ENCODE results near the gene PHF23.
"Not testable (repeated sequence)": the region's sequence is repeated elsewhere in the genome, so short reads cannot be mapped to it uniquely, and the experiment has no call there.

Gene PHF23

DNA sequence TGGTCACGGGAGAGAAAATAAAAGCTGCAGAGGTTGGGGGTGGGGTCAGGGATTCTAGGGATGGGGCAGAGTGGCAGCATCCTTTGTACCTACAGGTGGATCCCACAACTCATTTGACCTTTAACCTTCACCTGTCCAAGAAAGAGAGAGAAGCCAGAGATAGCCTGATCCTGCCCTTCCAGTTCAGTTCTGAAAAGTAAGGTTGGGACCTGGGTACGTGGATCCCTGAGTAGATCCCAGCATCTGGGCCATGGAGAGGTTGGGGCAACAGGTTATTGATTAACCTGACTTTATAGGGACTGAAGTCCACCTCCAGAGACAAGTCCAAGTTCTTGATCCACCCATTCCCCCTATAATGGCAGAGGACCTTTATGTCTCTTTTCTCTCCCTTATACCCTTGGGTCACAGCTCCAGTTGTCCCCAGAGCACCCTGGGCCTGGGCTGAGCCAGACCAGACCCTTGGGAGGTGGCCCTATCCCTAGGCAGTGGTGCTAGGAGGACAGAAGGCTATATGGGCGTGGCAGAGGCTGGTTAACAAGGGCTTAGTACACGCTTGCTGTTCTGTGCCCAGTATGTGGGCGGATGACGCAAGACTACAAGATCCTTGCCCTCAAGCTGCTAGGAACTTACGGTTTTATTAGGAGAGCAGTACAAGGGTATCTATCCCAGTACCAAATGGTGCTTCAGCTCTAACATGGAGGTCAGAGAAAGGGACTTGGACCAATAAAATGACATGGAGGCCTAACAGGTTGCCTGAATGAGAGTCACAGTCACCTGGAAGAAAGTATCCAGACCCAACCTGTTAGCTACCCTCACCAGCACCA lies 19.7 kb upstream of the PHF23 start:
- DNase-seq, result no peak

DNA sequence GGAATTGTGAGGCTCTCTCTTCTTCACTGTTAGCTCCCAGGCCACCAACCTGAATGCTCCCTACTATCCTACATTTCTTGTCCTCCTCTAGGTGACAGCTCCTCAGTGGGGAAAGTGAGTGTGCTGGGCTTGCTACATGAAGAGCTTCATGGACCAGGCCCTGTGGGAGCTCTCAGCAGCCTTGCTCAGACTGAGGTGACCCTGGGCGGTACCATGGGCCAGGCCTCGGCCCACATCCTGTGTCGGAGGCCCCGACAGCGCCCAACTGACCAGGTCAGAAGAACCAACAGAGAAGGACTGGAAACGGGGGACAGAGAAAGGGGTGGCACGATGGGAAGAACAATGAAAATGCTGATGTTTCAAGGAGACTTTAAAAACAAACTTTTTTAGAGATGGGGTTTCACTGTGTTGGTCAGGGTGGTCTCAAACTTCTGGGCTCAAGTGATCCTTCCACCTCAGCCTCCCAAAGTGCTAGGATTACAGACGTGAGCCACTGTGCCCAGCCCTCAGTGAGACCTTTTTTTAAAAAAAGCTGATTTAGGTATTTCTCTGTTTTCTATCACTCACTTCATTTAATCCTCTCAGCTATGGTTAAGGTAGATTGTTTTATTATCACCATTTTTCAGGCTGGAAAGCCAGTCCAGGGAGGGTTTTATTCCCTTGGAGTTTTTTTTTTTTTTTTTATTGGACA lies 17.7 kb upstream of the PHF23 start:
- DNase-seq, result no peak

GRCh38 chr17:7254511-7254910 lies 15.3 kb upstream of the PHF23 start:
- no peak for DNase-seq

DNA sequence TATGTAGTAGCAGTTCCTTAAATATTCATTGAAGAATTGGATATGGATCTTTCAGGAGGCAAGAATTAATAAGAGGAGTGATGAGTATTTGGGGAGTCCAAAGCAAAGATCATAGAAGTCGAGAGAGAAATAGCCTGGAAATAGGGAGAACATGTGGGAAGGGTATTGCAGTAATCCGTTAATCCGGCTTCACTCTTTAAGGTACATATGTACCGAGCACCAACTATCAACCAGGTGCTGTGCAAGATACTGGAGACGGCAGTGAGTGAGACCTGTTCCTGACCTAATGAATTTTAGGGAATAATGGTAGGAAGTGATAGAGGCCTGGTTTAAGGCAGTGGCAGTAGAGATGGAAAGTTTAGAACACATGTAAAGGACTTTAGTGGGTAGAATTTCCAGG lies 13.8 kb upstream of the PHF23 start:
- DNase-seq, result no peak

- DNase-seq, result peak; percentile 84
Measured at GRCh38 chr17:7252176-7253043, 13.2 kb upstream of the PHF23 start, which contains the start of gene ELP5. Gene ELP5, plus strand, starts transcription at chr17:7252215. Its CDS starts 336 bp downstream, at chr17:7252551.

- DNase-seq, result peak; percentile 98
Measured at GRCh38 chr17:7251661-7252175, 12.5 kb upstream of the PHF23 start, which contains the start of gene CTDNEP1. Gene CTDNEP1, minus strand, starts transcription at chr17:7251734. Its CDS starts 438 bp downstream, at chr17:7251296.

DNA sequence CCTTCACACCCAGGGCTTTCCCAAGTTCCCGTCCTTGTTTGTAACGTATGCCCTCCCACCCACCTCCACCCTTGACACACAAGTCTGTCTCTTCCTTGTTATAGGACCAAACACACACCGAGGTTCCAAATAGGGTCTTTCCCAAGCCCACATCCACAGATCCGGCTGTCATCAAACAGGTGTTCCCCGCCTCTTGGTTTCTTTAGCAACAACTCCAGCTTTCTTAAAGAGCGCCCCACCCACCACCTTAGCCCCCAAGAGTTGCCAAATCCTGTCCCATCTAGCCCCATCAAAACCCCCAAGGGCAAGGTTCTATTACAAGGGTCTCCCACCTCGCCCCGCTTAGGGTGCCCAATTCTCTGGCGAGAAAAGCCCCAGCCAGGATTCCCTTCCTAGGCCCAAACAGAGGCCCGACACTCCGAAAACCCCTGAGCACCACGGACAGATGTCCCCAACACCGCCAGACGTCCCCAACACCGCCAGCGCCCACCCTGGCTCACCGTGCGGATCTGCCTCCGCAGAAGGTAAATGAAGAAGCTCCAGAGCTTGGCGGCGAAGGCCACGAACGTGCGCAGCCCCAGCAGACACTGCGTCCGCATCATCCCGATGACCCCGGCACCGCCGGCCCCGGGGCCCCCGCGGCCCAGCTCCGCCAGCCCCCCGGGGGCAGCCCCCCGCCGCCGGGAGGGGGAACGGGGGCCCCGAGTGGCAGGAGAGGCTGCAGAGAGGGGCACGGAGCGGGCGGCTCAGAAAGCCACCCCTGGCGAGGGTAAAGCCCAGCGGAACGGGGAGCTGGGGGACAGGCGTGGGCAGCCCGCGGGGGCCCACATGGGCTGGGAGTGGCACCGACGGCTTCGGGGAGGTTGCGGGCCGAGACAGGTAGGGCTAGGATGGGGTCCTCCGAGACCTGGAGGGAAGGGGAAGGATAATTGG lies 11.7 kb upstream of the PHF23 start:
- DNase-seq, result no peak

DNA sequence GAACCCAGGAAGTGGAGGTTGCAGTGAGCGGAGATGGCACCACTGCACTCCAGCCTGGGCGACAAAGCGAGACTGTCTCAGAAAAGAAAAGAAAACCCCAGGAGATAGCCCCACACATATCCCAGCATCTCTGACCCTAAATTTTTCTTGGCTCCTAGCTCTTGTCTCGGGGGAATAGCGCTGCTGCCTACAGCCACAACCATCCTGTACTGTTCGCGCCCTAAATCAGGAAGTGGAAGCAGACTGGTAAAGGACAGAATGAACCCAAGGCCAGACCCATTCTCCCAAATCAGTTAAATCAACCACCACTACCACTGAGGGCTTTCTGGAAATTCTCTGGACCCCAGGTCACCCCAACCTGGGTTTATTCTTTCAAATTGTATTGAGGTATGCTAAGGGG lies 10.6 kb upstream of the PHF23 start:
- no peak for DNase-seq

DNA sequence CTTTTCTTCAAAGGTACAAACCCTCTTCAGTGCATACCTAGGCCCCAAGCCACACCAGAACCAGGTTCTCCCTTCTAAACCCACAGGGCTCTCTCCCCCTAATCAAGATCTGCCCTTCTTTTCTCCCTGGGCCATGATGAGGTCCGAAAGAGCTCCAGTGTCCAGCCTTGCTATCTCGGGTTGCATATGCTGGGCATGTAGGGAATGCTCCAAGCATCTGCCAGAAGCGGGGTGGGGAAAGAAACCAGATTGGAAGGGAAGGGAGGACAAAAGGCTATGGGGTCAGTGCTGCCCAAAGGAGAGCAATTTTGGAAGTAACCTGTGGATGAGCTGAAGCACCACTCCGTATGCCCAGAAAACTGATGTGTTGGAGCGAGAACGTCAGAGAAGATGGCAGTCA lies 10.0 kb upstream of the PHF23 start:
- DNase-seq, result no peak

DNA sequence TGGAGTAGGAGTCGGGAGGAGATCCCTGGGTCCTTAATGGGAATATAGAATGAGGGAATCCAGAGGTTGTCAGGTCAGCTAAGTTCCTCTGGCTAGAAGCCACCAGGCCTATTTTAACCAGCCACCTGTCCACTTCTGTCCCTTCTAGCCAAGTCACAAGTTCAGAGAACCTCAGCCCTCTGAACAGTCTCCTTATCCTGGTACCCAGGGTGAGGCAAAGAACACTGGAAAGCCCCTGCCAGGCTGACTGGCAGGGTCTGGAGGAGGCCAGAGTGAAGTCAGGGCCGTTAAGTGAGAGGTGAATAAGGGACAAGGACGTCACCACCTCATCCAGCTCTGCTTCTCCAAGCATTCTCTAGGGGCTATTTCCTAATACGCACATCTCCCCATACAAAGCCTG lies 9.5 kb upstream of the PHF23 start:
- DNase-seq, result no peak

GRCh38 chr17:7246779-7247178 lies 7.5 kb upstream of the PHF23 start:
- no peak for DNase-seq

GRCh38 chr17:7243838-7244237 lies 4.6 kb upstream of the PHF23 start:
- not testable (repeated sequence) for DNase-seq

- DNase-seq, result no peak
Measured at GRCh38 chr17:7243453-7243729, 4.1 kb upstream of the PHF23 start.

DNA sequence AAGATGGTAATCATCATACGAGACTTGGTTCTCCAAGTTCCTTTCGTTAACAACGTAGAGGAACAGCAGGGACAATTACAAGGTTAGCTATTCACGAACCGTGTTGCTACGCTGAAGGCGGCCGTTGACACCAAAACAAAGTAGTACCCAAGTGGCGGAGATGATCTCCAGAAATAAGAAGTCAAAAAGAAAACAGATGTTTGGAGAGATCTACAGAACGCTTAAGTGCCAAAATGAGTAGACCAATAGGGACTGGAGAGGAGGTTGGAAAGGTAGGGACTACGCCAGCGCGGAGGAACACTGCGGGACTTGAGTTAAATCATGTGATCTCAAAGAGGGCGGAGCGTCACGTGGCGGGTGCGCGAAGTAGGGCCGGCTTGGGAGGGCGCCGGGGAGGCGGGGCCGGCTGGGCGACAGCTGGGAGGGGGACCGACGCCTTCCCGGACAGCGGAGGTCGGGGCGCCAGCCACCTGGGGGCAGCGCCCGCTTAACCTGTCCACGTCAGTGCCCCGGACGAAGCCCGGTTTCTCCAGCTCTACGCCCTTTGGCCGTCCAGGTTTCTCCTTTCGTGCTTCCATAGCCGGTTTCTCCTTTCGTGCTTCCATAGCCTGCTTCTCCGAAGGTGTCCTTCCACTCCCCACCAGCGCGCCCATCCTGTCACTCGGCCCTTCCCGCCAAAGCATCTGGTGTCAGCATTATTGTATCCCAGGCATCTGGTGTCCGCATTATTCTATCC lies 3.6 kb upstream of the PHF23 start:
- peak; percentile 93 for DNase-seq

GRCh38 chr17:7241783-7242716 lies 2.8 kb upstream of the PHF23 start, which contains the start of gene GABARAP:
Gene GABARAP, minus strand, starts transcription at chr17:7242449. Its CDS starts 119 bp downstream, at chr17:7242330.
- DNase-seq, result peak; percentile 93

DNA sequence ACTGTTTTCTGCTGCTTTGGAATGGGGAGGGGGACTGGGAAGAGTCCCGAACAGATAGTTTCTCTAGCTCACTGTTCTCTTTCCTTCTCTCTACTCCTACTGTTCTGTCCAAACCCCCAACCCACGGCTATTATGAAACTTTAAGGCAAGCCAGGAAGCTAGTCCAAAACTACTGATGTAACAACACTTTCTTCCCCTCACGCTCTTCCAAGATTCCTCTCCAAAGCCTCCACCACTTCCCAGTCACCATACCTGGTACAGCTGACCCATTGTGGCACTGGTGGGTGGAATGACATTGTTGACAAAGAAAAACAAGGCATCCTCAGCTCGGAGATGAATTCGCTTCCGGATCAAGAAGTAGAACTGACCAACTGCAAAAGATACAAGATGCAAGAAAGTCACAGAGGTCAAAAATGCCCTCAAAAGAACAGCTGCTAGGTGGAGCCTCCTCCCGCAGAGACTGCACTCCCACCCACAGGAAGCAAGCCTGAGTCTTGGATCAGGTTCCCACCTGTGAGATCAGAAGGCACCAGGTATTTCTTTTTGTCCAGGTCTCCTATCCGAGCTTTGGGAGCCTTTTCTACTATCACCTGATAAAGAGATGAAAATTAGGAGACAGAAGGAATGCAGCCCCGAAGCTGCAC lies 2.0 kb upstream of the PHF23 start:
- no peak for DNase-seq

GRCh38 chr17:7240375-7240774 lies 1.1 kb upstream of the PHF23 start:
- DNase-seq, result no peak

GRCh38 chr17:7238420-7239090 lies 702 bp downstream of the PHF23 start:
- DNase-seq, result no peak

Data from activated CD4-positive, alpha-beta T cell treated with anti-CD3 and anti-CD28 coated beads, Interleukin-2, amount 50 U/mL, for 1 hour (primary cell).